H1 (cell line): ENCODE results near the gene RALGDS. TPM values are rescaled to one million over a fixed set of nuclear protein-coding genes. Genes with fewer than 3 reads are reported as not detected.

Experiments used
- CTCF ChIA-PET: fragments of 300-600 bp; sonication (Branson Sonifier 250); formaldehyde crosslinking; loops from one replicate; lab custom pipeline; 2021; ENCODE audit not compliant: partially characterized antibody; lab: Charles Lee
- POLR2A ChIA-PET: fragments of 300-600 bp; sonication (Branson Sonifier 250); formaldehyde crosslinking; loops from one replicate; lab custom pipeline; 2021; ENCODE audit warnings: inconsistent platforms; ENCODE audit not compliant: partially characterized antibody; lab: Charles Lee
- DNase-seq, 2 experiments: peaks; one replicate each; pipeline versions ENCODE4 v3.0.0 to v3.0.0-alpha.2; 2010 to 2022; ENCODE audit warnings: low spot score in 2 of 2, low read depth in 1 of 2, mixed read lengths in 1 of 2
- FAIRE-seq: peaks from 2 replicates; lab custom pipeline; 2011; peaks lifted over from hg19 to GRCh38; lab: Jason Lieb, UNC
- H2AFZ ChIP-seq: 2 replicates; pipeline ENCODE4 v1.8.1; 2012; ENCODE audit warnings: low read length, inconsistent platforms
- H2AK5ac ChIP-seq: 2 replicates; pipeline ENCODE4 v1.6.1; 2013; ENCODE audit warnings: low read depth, low read length
- H2BK120ac ChIP-seq: replicated peaks from 2 replicates; pipeline ENCODE3; 2013; ENCODE audit warnings: low read depth, low read length, inconsistent platforms
- H2BK12ac ChIP-seq: 2 replicates; pipeline ENCODE4 v1.6.1; 2013; ENCODE audit warnings: low read depth, low read length
- H2BK15ac ChIP-seq: 2 replicates; pipeline ENCODE4 v1.6.1; 2013; ENCODE audit warnings: low read length
- H2BK20ac ChIP-seq: 2 replicates; pipeline ENCODE4 v1.6.1; 2013; ENCODE audit warnings: low read length
- H2BK5ac ChIP-seq: 2 replicates; pipeline ENCODE4 v1.6.1; 2013; ENCODE audit warnings: low read depth, low read length
- H3K14ac ChIP-seq: 2 replicates; pipeline ENCODE4 v1.6.1; 2013; ENCODE audit warnings: inconsistent platforms; ENCODE audit not compliant: insufficient read length
- H3K18ac ChIP-seq: 2 replicates; pipeline ENCODE4 v1.6.1; 2013; ENCODE audit warnings: low read length; ENCODE audit errors: extremely low read depth
- H3K23ac ChIP-seq: 2 replicates; pipeline ENCODE4 v1.6.1; 2013; ENCODE audit warnings: inconsistent platforms; ENCODE audit not compliant: insufficient read length
- H3K23me2 ChIP-seq: 2 replicates; pipeline ENCODE4 v1.6.1; 2013; ENCODE audit warnings: low read depth, low read length
- H3K27ac ChIP-seq: 2 replicates; pipeline ENCODE4 v1.6.1; 2011; ENCODE audit warnings: low read depth, low read length, inconsistent platforms
- H3K27me3 ChIP-seq, 4 experiments: replicated peaks in 1 of 4; 1 replicate in 1 of 4; 2 replicates in 3 of 4; pipeline versions ENCODE4 v1.6.1 to v1.8.1; 2011 to 2013; ENCODE audit warnings: low read length in 3 of 4, mild to moderate bottlenecking in 3 of 4, inconsistent platforms in 2 of 4, mixed read lengths in 2 of 4, moderate library complexity in 1 of 4; ENCODE audit not compliant: control insufficient read depth in 3 of 4, insufficient read depth in 3 of 4; ENCODE audit errors: extremely low read depth in 1 of 4
- H3K36me3 ChIP-seq, 4 experiments: 2 replicates each; pipeline versions ENCODE4 v1.6.1 to v1.8.1; 2011 to 2013; ENCODE audit warnings: mild to moderate bottlenecking in 4 of 4, low read length in 3 of 4, moderate library complexity in 2 of 4, control low read depth in 1 of 4, inconsistent platforms in 1 of 4; ENCODE audit not compliant: insufficient read depth in 4 of 4, control insufficient read depth in 2 of 4
- H3K4ac ChIP-seq: replicated peaks from 2 replicates; pipeline ENCODE3; 2013; ENCODE audit warnings: low read length, low read depth, mixed read lengths, inconsistent platforms; ENCODE audit not compliant: insufficient read length
- H3K4me1 ChIP-seq, 4 experiments: replicated peaks in 1 of 4; 1 replicate in 1 of 4; 2 replicates in 3 of 4; pipeline versions ENCODE4 v1.6.1 to v1.8.1; 2011 to 2013; ENCODE audit warnings: low read length in 3 of 4, inconsistent platforms in 2 of 4, mixed read lengths in 1 of 4; ENCODE audit not compliant: insufficient read depth in 4 of 4, control insufficient read depth in 3 of 4
- H3K4me2 ChIP-seq, 2 experiments: 2 replicates each; pipeline versions ENCODE4 v1.6.1 to v1.8.1; 2011 to 2013; ENCODE audit warnings: low read depth in 2 of 2, low read length in 2 of 2, control low read depth in 1 of 2, inconsistent platforms in 1 of 2, mild to moderate bottlenecking in 1 of 2; ENCODE audit not compliant: insufficient read depth in 1 of 2
- H3K4me3 ChIP-seq, 4 experiments: fragments of 200-600, 300-600 bp in 1 of 4; sonication (generic), shearing (Covaris generic), sonication (Bioruptor Twin) in 1 of 4; 2 replicates each; pipeline versions ENCODE4 v1.5.1 to v1.8.1; 2011 to 2016; ENCODE audit warnings: low read length in 4 of 4, low read depth in 3 of 4, control low read depth in 2 of 4, inconsistent platforms in 2 of 4, mild to moderate bottlenecking in 2 of 4, mixed read lengths in 1 of 4, moderate library complexity in 1 of 4; ENCODE audit not compliant: insufficient read depth in 2 of 4; ENCODE audit errors: extremely low read depth in 1 of 4
- H3K56ac ChIP-seq: replicated peaks from 2 replicates; pipeline ENCODE3; 2013; ENCODE audit warnings: low read depth, mild to moderate bottlenecking, mixed read lengths, low read length, inconsistent platforms; ENCODE audit not compliant: insufficient read length
- H3K79me1 ChIP-seq: 2 replicates; pipeline ENCODE4 v1.6.1; 2013; ENCODE audit warnings: low read depth, low read length, control low read depth
- H3K79me2 ChIP-seq, 2 experiments: 2 replicates each; pipeline versions ENCODE4 v1.6.1 to v1.8.1; 2012 to 2013; ENCODE audit warnings: low read length in 2 of 2, mild to moderate bottlenecking in 2 of 2, inconsistent platforms in 1 of 2; ENCODE audit not compliant: insufficient read depth in 2 of 2, control insufficient read depth in 1 of 2
- H3K9ac ChIP-seq, 4 experiments: replicated peaks in 1 of 4; 1 replicate in 1 of 4; 2 replicates in 3 of 4; pipeline versions ENCODE4 v1.6.1 to v1.8.1; 2011 to 2013; ENCODE audit warnings: low read depth in 3 of 4, low read length in 3 of 4, control low read depth in 2 of 4, mild to moderate bottlenecking in 2 of 4, moderate library complexity in 2 of 4, inconsistent platforms in 1 of 4; ENCODE audit errors: extremely low read depth in 1 of 4
- H3K9me3 ChIP-seq, 2 experiments: 2 replicates each; pipeline versions ENCODE4 v1.6.1 to v1.8.1; 2012 to 2013; ENCODE audit warnings: mild to moderate bottlenecking in 2 of 2, moderate library complexity in 2 of 2, control low read depth in 1 of 2, inconsistent platforms in 1 of 2, low read depth in 1 of 2, low read length in 1 of 2, mixed read lengths in 1 of 2; ENCODE audit not compliant: insufficient read depth in 2 of 2
- H4K20me1 ChIP-seq, 2 experiments: replicated peaks in 1 of 2; 2 replicates each; pipeline versions ENCODE3 to v1.8.1; 2011 to 2013; ENCODE audit warnings: inconsistent platforms in 2 of 2, low read length in 2 of 2, mild to moderate bottlenecking in 1 of 2; ENCODE audit not compliant: insufficient read depth in 2 of 2, control insufficient read depth in 1 of 2
- H4K5ac ChIP-seq: 2 replicates; pipeline ENCODE4 v1.6.1; 2013; ENCODE audit warnings: low read length, low read depth, mixed read lengths, inconsistent platforms; ENCODE audit not compliant: insufficient read length
- H4K8ac ChIP-seq: 2 replicates; pipeline ENCODE4 v1.8.0; 2013; ENCODE audit warnings: mild to moderate bottlenecking, moderate library complexity, low read length, inconsistent platforms; ENCODE audit not compliant: insufficient read depth; ENCODE audit errors: extremely low read depth
- H4K91ac ChIP-seq: replicated peaks from 2 replicates; pipeline ENCODE3; 2013; ENCODE audit warnings: low read length, mixed read lengths, inconsistent platforms; ENCODE audit not compliant: insufficient read length
- CTBP2 ChIP-seq: IDR thresholded peaks from 2 replicates; pipeline ENCODE4 v1.7.0; 2011; ENCODE audit warnings: borderline replicate concordance, mild to moderate bottlenecking, moderate library complexity, mixed read lengths, low read length; ENCODE audit not compliant: insufficient read depth, insufficient read length
- HDAC6 ChIP-seq: IDR thresholded peaks from one replicate; pipeline ENCODE4 v1.7.1; 2012; ENCODE audit warnings: low read depth, mild to moderate bottlenecking, inconsistent platforms, low read length, moderate library complexity
- NRF1 ChIP-seq: IDR thresholded peaks from 2 replicates; pipeline ENCODE4 v1.6.1; 2011; ENCODE audit warnings: mild to moderate bottlenecking, low read depth, low read length, improper control_type of control experiment
- RAD21 ChIP-seq, 2 experiments: IDR thresholded peaks in 1 of 2; conservative IDR thresholded peaks in 1 of 2; 2 replicates each; pipeline ENCODE4 v1.6.1; 2011; ENCODE audit warnings: low read depth in 2 of 2, low read length in 2 of 2, improper control_type of control experiment in 1 of 2, inconsistent platforms in 1 of 2, mild to moderate bottlenecking in 1 of 2, moderate library complexity in 1 of 2
- SIN3A ChIP-seq, 2 experiments: IDR thresholded peaks in 1 of 2; conservative IDR thresholded peaks in 1 of 2; 2 replicates each; pipeline ENCODE4 v1.6.1; 2011 to 2012; ENCODE audit warnings: low read length in 2 of 2, improper control_type of control experiment in 1 of 2, low read depth in 1 of 2, mild to moderate bottlenecking in 1 of 2
- YY1 ChIP-seq: IDR thresholded peaks from 2 replicates; pipeline ENCODE4 v1.6.1; 2011; ENCODE audit warnings: low read depth, mild to moderate bottlenecking, low read length
- WGBS, 2 experiments: shearing (Covaris generic) in 1 of 2; methylation state at CpG; one replicate each; pipeline versions ENCODE4 v1.1.6 to v1.1.7; 2013 to 2015; ENCODE audit warnings: low lambda C conversion rate in 2 of 2, mixed read lengths in 2 of 2, inconsistent platforms in 1 of 2, low coverage in 1 of 2, missing lambda C conversion rate in 1 of 2; ENCODE audit not compliant: insufficient replicate concordance in 2 of 2, insufficient coverage in 1 of 2, insufficient read length in 1 of 2; ENCODE audit errors: extremely low coverage in 1 of 2, missing lambda C conversion rate in 1 of 2; 5-methylcytosine and 5-hydroxymethylcytosine counted together
- polyA plus RNA-seq, 7 experiments: library from polyadenylated mRNA; depleted of rRNA in 3 of 7; stranded (reverse) in 5 of 7; unstranded in 2 of 7; fragments of >200 nt in 5 of 7; fragments of 200-250 nt in 2 of 7; gene quantifications; 1 replicate in 5 of 7; 2 replicates in 1 of 7; 4 replicates in 1 of 7; pipeline versions ENCODE4 v1.2.1 to v1.2.3, GENCODE V29; 2011 to 2013; ENCODE audit warnings: missing spikeins in 2 of 7, mixed read lengths in 2 of 7
- total RNA-seq: library from RNA; stranded (reverse); fragmentation: NEBNext Ultra II Directional; extraction: Animal tissue kit (Norgen Biotek cat#: 25700); gene quantifications from 2 replicates; pipeline ENCODE4 v1.2.1, GENCODE V29; 2021
- TF ChIP-seq, protein P1 (sequence below): IDR thresholded peaks from 2 replicates; pipeline ENCODE4 v1.6.1; 2012; ENCODE audit warnings: inconsistent platforms
- TF ChIP-seq, protein P2 (sequence below), 3 experiments: IDR thresholded peaks; 1 replicate in 2 of 3; 2 replicates in 1 of 3; pipeline versions ENCODE4 v1.5.1 to v1.6.1; 2011; ENCODE audit warnings: low read length in 3 of 3, mild to moderate bottlenecking in 3 of 3, inconsistent platforms in 2 of 3, low read depth in 1 of 3, moderate library complexity in 1 of 3; ENCODE audit not compliant: insufficient read depth in 1 of 3; ENCODE audit errors: control extremely low read depth in 1 of 3

The RALGDS gene
- total and polyA plus RNA-seq, 2 of the 8 experiments (the other 6 are each of a cell fraction or from before 2014, with no cell fraction given): 14.5 to 25.5 TPM

DNA sequence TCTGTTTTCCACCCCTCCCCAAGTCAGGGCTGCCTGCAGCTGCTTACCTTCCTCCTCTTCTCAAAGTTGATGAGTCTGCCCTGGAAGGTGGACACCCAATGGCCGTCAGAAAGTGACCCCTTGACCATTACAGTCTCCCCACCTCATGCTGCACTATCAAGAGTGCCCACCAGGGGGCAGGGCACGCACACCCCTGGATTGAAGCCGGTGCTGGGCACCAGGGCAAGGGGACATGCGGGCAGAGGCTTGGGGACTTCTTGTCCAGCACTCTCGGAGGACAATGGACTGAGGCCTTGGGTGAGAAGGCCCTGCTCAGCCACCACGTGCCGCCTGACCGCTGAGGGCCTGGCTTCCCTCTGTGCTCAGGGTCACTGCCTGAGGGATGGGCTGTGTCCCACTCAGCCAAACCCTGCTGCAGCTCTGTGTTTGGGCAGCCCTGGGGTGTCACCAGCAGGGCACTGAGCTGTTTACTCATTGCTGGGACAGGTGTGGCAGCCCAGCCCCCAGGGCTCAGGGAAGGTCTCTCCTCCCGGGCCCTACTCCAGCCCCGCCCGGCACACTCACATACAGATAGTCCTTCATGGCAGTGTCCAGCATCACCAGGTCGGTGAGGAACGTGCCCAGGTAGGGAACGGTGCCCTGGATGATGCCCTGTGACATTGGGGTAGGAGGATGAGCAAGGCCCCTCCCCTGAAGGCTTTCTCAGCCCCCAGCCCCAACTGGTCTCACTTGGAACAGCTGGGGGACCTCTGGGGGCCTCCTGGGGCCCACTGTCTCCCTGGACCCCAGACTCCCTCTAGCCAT lies 17.7 kb downstream of the RALGDS start:
- FAIRE-seq (no peak), DNase-seq (peak in 1 of 2 experiments; percentile 93)
- no peak overlapping the region for H3K56ac ChIP-seq
- no peaks in the 10 kb centered on the region for H3K79me2 ChIP-seq
- H4K8ac ChIP-seq: no peak overlapping the region
- H3K4me1 ChIP-seq: peaks cover 0 to 8% (median 3%) of the 10 kb centered on the region in 4 experiments; a peak in 3 of 7 replicates
- no peak overlapping the region for H2AK5ac ChIP-seq
- H4K91ac ChIP-seq: no peak overlapping the region
- no peak overlapping the region for H3K14ac ChIP-seq
- WGBS, 2 experiments: 72% methylated on average over 14 of the region's 14 CpGs; no CpG with 5 or more reads in 1 of the 2 experiments
- H2BK15ac ChIP-seq: no peak overlapping the region
- H3K4me3 ChIP-seq: no peak overlapping the region
- H2BK5ac ChIP-seq: no peak overlapping the region
- no peak overlapping the region for H2BK12ac ChIP-seq
- no peak overlapping the region for H3K4ac ChIP-seq
- H3K9ac ChIP-seq: no peak overlapping the region
- H3K23me2 ChIP-seq: no peaks in the 10 kb centered on the region
- no peaks in the 10 kb centered on the region for H3K27me3 ChIP-seq
- no peak overlapping the region for H2AFZ ChIP-seq
- H4K5ac ChIP-seq: no peak overlapping the region
- no peaks in the 10 kb centered on the region for H3K79me1 ChIP-seq
- H3K23ac ChIP-seq: no peak overlapping the region
- peaks cover 2 to 11% of the 10 kb centered on the region in 2 experiments for H4K20me1 ChIP-seq
- CTCF ChIA-PET: interaction anchor here (0.6 to 19.3 kb wide), 20 partner anchors 8 to 455 kb away, joined by 3 to 337 read pairs (median 8); partner anchors contain the start of gene RALGDS
- H3K36me3 ChIP-seq: peaks cover 5 to 14% (median 6%) of the 10 kb centered on the region in 4 experiments
- no peak overlapping the region for H3K18ac ChIP-seq
- no peak overlapping the region for H3K27ac ChIP-seq
- no peak overlapping the region for H2BK20ac ChIP-seq
- H3K4me2 ChIP-seq: no peak overlapping the region
- peaks cover 0 to under 1% of the 10 kb centered on the region in 2 experiments; a peak in 1 of 4 replicates for H3K9me3 ChIP-seq
- no peak overlapping the region for H2BK120ac ChIP-seq
- TF ChIP-seq, protein P1, sequence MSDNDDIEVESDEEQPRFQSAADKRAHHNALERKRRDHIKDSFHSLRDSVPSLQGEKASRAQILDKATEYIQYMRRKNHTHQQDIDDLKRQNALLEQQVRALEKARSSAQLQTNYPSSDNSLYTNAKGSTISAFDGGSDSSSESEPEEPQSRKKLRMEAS: peak; percentile 22; the same call in 1 of the 2 replicates
- TF ChIP-seq SIN3A (conservative IDR thresholded peaks at IDR 0.05 in 1 of 2, IDR thresholded peaks at IDR 0.05 in 1 of 2; ENCODE audit: low read depth in 1 of 2, low read length in 2 of 2) (no peak), YY1 (no peak), NRF1 (no peak), HDAC6 (no peak), CTBP2 (no peak), RAD21 (IDR thresholded peaks at IDR 0.05 in 1 of 2, conservative IDR thresholded peaks at IDR 0.05 in 1 of 2; ENCODE audit: low read depth in 2 of 2, low read length in 2 of 2) (peak; percentile 91 to 92)
- TF ChIP-seq, protein P2, sequence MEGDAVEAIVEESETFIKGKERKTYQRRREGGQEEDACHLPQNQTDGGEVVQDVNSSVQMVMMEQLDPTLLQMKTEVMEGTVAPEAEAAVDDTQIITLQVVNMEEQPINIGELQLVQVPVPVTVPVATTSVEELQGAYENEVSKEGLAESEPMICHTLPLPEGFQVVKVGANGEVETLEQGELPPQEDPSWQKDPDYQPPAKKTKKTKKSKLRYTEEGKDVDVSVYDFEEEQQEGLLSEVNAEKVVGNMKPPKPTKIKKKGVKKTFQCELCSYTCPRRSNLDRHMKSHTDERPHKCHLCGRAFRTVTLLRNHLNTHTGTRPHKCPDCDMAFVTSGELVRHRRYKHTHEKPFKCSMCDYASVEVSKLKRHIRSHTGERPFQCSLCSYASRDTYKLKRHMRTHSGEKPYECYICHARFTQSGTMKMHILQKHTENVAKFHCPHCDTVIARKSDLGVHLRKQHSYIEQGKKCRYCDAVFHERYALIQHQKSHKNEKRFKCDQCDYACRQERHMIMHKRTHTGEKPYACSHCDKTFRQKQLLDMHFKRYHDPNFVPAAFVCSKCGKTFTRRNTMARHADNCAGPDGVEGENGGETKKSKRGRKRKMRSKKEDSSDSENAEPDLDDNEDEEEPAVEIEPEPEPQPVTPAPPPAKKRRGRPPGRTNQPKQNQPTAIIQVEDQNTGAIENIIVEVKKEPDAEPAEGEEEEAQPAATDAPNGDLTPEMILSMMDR (IDR thresholded peaks at IDR 0.05; ENCODE audit: control extremely low read depth in 1 of 3, insufficient read depth in 1 of 3, low read depth in 1 of 3, low read length in 3 of 3): peak in 2 of 3 experiments; percentile 92 to 94; a peak in 3 of 4 replicates
- TF ChIP-seq, all 59 proteins: peak for 3
- POLR2A ChIA-PET: no interaction called here
